ENCODE measurements around the gene CFAP61. TPM values are rescaled to one million over a fixed set of nuclear protein-coding genes. Genes with fewer than 3 reads are reported as not detected.

CFAP61 gene
- total RNA-seq, 1 experiment from 2014 or later: 0.28 TPM

- no peaks in the 10 kb centered on the region for H3K4me1 ChIP-seq (ENCODE audit: control insufficient read depth, insufficient read depth, low read length)
- in situ Hi-C loops (cut with HindIII; ENCODE audit: low pct_unique_long_range_greater_than_20kb, low sequenced_read_pairs): no loop called here
- H3K9me3 ChIP-seq (ENCODE audit: control insufficient read depth, insufficient read depth, low read depth, low read length): no peaks in the 10 kb centered on the region
- no peak for ATAC-seq
- no peak for DNase-seq (ENCODE audit: low read depth, low spot score)
- TF ChIP-seq SIN3A (IDR thresholded peaks at IDR 0.05; ENCODE audit: borderline replicate concordance, insufficient read depth, low read depth, low read length): no peak
- no peak for TF ChIP-seq TCF7L2 (IDR thresholded peaks at IDR 0.05; ENCODE audit: low read depth, low read length)
- TF ChIP-seq REST (IDR thresholded peaks at IDR 0.05; ENCODE audit: insufficient read depth in 1 of 2, low read depth in 2 of 2, low read length in 1 of 2): no peak
- no peak for TF ChIP-seq CTCF (IDR thresholded peaks at IDR 0.05)
- TF ChIP-seq POLR2AphosphoS5 (IDR thresholded peaks at IDR 0.05; ENCODE audit: low read depth, low read length): no peak
- intact Hi-C loops (cut with micrococcal nuclease; ENCODE audit: unreplicated experiment): no loop called here
- no peak overlapping the region for H3K27ac ChIP-seq (ENCODE audit: low read length)
- BruUV-seq (replicated peaks): no TSS peak
- no peaks in the 10 kb centered on the region for H3K36me3 ChIP-seq (ENCODE audit: control insufficient read depth, insufficient read depth, low read length)
- POLR2A ChIA-PET: no interaction called here
- CTCF ChIA-PET: no interaction called here
- no peak overlapping the region for H3K4me3 ChIP-seq (ENCODE audit: low read depth in 2 of 2, low read length in 2 of 2)
- peaks cover 2% of the 10 kb centered on the region; the same call in 1 of the 2 replicates for H3K27me3 ChIP-seq (ENCODE audit: control insufficient read depth, insufficient read depth, low read length)
These were observed 160.4 kb downstream of the CFAP61 start for GRCh38 chr20:20212675-20213096.

- no TSS peak for BruUV-seq (replicated peaks)
- H3K27me3 ChIP-seq (ENCODE audit: control insufficient read depth, insufficient read depth, low read length): peaks cover 2% of the 10 kb centered on the region; the same call in 1 of the 2 replicates
- no peaks in the 10 kb centered on the region for H3K4me1 ChIP-seq (ENCODE audit: control insufficient read depth, insufficient read depth, low read length)
- H3K4me3 ChIP-seq (ENCODE audit: low read depth in 2 of 2, low read length in 2 of 2): no peak overlapping the region
- ChIA-PET CTCF (no interaction called here), POLR2A (no interaction called here)
- no peaks in the 10 kb centered on the region for H3K36me3 ChIP-seq (ENCODE audit: control insufficient read depth, insufficient read depth, low read length)
- no peaks in the 10 kb centered on the region for H3K9me3 ChIP-seq (ENCODE audit: control insufficient read depth, insufficient read depth, low read depth, low read length)
- H3K27ac ChIP-seq (ENCODE audit: low read length): no peak overlapping the region
- intact Hi-C loops (cut with micrococcal nuclease; ENCODE audit: unreplicated experiment) (no loop called here), in situ Hi-C loops (cut with HindIII; ENCODE audit: low pct_unique_long_range_greater_than_20kb, low sequenced_read_pairs) (no loop called here)
- TF ChIP-seq POLR2AphosphoS5 (IDR thresholded peaks at IDR 0.05; ENCODE audit: low read depth, low read length) (no peak), SIN3A (IDR thresholded peaks at IDR 0.05; ENCODE audit: borderline replicate concordance, insufficient read depth, low read depth, low read length) (no peak), CTCF (IDR thresholded peaks at IDR 0.05) (no peak), TCF7L2 (IDR thresholded peaks at IDR 0.05; ENCODE audit: low read depth, low read length) (no peak), REST (IDR thresholded peaks at IDR 0.05; ENCODE audit: insufficient read depth in 1 of 2, low read depth in 2 of 2, low read length in 1 of 2) (no peak)
- ATAC-seq (no peak), DNase-seq (ENCODE audit: low read depth, low spot score) (no peak)
These were observed 161.3 kb downstream of the CFAP61 start for GRCh38 chr20:20213526-20214121.
